Ishikawa (cell line): ENCODE measurements around the gene UGDH.
A peak's percentile ranks its signal among the peaks of the same experiment; 100 is the strongest.

ENCODE experiments used
- CEBPB ChIP-seq: IDR thresholded peaks from 2 replicates; pipeline ENCODE4 v1.6.1; 2012
- CREB1 ChIP-seq: IDR thresholded peaks from 2 replicates; pipeline ENCODE4 v1.6.1; 2012; ENCODE audit warnings: low read depth
- EGR1 ChIP-seq: IDR thresholded peaks from 2 replicates; pipeline ENCODE4 v1.6.1; 2012
- EP300 ChIP-seq: IDR thresholded peaks from 2 replicates; pipeline ENCODE4 v1.6.1; 2012; ENCODE audit warnings: borderline replicate concordance
- FOXM1 ChIP-seq: IDR thresholded peaks from 2 replicates; pipeline ENCODE4 v1.6.1; 2012; ENCODE audit warnings: low read depth, borderline replicate concordance
- MAX ChIP-seq: IDR thresholded peaks from 2 replicates; pipeline ENCODE4 v1.6.1; 2012
- NFIC ChIP-seq: IDR thresholded peaks from 2 replicates; pipeline ENCODE4 v1.6.1; 2012
- RAD21 ChIP-seq: IDR thresholded peaks from 2 replicates; pipeline ENCODE4 v1.6.1; 2012; ENCODE audit warnings: low read depth
- REST ChIP-seq: IDR thresholded peaks from 2 replicates; pipeline ENCODE4 v1.6.1; 2012; ENCODE audit warnings: low read depth, mild to moderate bottlenecking
- TAF1 ChIP-seq: IDR thresholded peaks from 2 replicates; pipeline ENCODE4 v1.6.1; 2012; ENCODE audit warnings: low read depth, mild to moderate bottlenecking
- TCF12 ChIP-seq: IDR thresholded peaks from 2 replicates; pipeline ENCODE4 v1.6.1; 2012; ENCODE audit warnings: low read depth
- TEAD4 ChIP-seq: IDR thresholded peaks from 2 replicates; pipeline ENCODE4 v1.6.1; 2012
- YY1 ChIP-seq: IDR thresholded peaks from 2 replicates; pipeline ENCODE4 v1.6.1; 2012; ENCODE audit warnings: low read depth
- ZBTB7A ChIP-seq: IDR thresholded peaks from 2 replicates; pipeline ENCODE4 v1.6.1; 2012; ENCODE audit warnings: low read depth
- TF ChIP-seq, protein P1 (sequence below): IDR thresholded peaks from 2 replicates; pipeline ENCODE4 v1.6.1; 2012

Gene UGDH

GRCh38 chr4:39514888-39515401 lies 12.3 kb downstream of the UGDH start:
- TF ChIP-seq ZBTB7A (no peak), CEBPB (peak; percentile 91)

GRCh38 chr4:39510348-39510929 lies 16.8 kb downstream of the UGDH start:
- TF ChIP-seq RAD21, result no peak
- TF ChIP-seq TAF1, result no peak
- TF ChIP-seq EP300, result no peak
- no peak for TF ChIP-seq ZBTB7A
- no peak for TF ChIP-seq FOXM1
- no peak for TF ChIP-seq YY1
- no peak for TF ChIP-seq MAX

DNA sequence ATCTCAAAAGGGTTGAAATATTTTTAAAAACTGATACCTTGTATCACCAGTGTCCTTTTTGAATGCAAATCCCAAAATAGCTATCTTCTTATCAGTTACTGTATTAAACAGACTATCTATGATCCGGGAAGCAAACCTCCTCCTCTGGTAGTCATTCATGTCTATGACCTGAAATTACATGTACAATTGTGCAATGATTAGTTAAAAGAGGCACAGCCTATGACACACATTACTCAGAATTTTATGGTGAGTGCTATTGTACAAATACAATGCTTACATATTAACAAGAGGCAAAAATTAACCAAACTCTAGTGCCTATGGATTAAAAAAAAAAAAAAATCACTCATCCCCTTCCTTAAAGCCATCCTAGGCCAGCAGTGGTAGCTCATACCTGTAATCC lies 21.7 kb downstream of the UGDH start:
- no peak for TF ChIP-seq TAF1
- TF ChIP-seq RAD21, result no peak
- TF ChIP-seq, protein P1, sequence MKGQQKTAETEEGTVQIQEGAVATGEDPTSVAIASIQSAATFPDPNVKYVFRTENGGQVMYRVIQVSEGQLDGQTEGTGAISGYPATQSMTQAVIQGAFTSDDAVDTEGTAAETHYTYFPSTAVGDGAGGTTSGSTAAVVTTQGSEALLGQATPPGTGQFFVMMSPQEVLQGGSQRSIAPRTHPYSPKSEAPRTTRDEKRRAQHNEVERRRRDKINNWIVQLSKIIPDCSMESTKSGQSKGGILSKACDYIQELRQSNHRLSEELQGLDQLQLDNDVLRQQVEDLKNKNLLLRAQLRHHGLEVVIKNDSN, result no peak
- TF ChIP-seq NFIC, result no peak
- no peak for TF ChIP-seq CEBPB
- TF ChIP-seq TEAD4, result no peak
- no peak for TF ChIP-seq EGR1
- TF ChIP-seq TCF12, result no peak
- no peak for TF ChIP-seq YY1
- TF ChIP-seq FOXM1, result no peak
- no peak for TF ChIP-seq REST
- TF ChIP-seq MAX, result no peak
- TF ChIP-seq CREB1, result no peak
- TF ChIP-seq EP300, result no peak

- TF ChIP-seq CEBPB (no peak), TCF12 (no peak), MAX (no peak), ZBTB7A (no peak), NFIC (no peak), CREB1 (no peak), YY1 (no peak), RAD21 (no peak), EGR1 (no peak), TAF1 (no peak), FOXM1 (no peak), REST (no peak), TEAD4 (no peak), EP300 (no peak)
- TF ChIP-seq, protein P1, result no peak
Observed at GRCh38 chr4:39504538-39504937, 22.7 kb downstream of the UGDH start.

DNA sequence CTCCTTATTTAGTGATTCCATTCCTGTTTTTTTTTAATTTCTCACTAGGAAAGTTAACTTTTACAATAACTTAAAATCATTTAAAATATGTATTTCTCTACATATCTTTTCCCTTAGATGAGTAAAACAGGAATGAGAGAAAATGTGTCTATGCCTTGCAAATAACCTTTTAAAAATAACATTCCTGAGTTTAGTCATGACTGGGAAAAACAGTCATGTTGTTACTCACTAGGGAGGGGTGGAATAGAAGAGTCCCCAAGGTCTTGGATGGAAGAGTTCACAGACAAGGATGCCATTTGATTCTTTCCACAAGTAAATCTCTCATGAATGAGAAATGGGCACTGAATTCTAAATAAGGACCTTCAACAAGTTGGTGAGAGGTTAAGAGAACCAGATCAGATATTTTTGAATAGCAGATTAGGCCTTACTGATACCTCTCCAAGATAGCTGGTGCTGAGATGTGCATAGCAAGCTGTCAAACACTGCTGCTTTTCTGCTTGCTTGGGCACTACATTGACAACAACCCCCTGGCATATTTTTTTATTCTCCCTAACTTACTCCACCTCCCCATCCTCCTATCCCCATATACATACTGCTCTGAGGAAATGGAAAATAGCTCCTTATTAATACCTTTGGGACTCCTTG lies 25.1 kb downstream of the UGDH start:
- TF ChIP-seq NFIC (no peak), ZBTB7A (no peak), FOXM1 (no peak), REST (no peak), CREB1 (no peak), EP300 (no peak), CEBPB (no peak), MAX (no peak), EGR1 (no peak), RAD21 (no peak), YY1 (no peak), TCF12 (no peak)
- TF ChIP-seq, protein P1, result no peak
